OCI-M2 (cell line): ENCODE measurements around the gene NDUFS2.
"Not testable (repeated sequence)": the region's sequence is repeated elsewhere in the genome, so short reads cannot be mapped to it uniquely, and the experiment has no call there.

Source experiments
- DNase-seq: peaks from one replicate; lab custom pipeline; 2025; ENCODE audit not compliant: unreplicated experiment; lab: John Stamatoyannopoulos, UW

NDUFS2 gene

GRCh38 chr1:161242313-161242712, 40.1 kb downstream of the NDUFS2 start:
- no peak for DNase-seq

DNA sequence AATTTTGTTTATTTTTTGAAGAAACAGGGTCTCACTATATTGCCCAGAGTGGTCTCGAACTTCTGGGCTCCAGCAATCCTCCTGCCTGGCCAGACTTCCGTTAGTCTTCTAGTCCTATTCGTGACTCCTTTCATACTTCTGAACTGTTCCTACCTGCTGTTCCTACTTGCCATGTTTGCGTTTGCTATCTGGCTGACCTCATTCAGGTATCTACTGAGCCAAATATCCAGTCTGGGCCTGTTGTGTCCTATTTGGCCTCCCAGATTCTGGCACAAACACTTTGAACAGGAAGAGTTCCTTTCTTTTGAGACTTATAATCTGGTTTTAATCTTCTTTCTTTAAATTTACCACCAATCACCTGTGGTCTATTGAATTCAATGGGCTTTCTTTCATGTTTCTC, 42.7 kb downstream of the NDUFS2 start:
- no peak for DNase-seq

DNA sequence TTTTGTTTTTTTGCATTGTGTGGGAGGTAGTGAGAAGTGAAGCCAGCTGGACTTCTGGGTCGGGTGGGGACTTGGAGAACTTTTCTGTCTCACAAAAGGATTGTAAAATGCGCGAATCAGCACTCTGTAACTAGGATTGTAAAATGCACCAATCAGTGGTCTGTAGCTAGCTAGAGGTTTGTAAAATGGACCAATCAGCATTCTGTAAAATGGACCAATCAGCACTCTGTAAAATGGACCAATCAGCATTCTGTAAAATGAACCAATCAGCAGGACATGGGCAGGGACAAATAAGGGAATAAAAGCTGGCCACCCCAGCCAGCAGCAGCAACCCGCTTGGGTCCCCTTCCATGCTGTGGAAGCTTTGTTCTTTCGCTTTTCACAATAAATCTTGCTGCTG, 47.9 kb downstream of the NDUFS2 start:
- DNase-seq: not testable (repeated sequence)

- DNase-seq: no peak
These were observed 48.7 kb downstream of the NDUFS2 start for GRCh38 chr1:161250829-161251228.

DNA sequence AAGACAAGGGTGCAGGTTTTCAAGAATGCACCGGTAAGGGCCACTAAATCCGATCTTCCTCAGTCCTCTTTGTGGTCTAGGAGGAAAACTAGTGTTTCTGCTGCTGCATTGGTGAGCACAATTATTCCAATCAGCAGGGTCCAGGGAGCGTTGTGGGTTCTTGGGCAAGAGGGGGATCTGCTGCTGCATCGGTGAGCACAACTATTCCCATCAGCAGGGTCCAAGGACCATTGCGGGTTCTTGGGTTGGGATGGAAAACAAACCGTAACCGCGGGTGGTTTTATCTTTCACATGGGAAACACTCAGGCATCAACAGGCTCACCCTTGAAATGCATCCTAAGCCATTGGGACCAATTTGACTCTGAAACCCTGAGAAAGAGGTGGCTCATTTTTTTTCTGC, 49.4 kb downstream of the NDUFS2 start:
- no peak for DNase-seq

DNA sequence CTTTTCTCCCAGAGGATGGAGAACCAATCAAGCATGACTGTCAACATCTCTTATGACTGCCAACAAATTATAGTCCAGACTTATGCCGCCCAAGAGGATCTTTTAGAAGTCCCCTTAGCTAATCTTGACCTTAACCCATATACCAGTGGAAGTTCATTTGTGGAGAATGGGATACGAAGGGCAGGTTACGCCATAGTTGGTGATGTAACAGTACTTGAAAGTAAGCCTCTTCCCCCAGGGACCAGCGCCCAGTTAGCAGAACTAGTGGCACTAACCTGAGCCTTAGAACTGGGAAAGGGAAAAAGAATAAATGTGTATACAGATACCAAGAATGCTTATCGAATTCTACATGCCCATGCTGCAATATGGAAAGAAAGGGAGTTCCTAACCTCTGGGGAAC, 53.1 kb downstream of the NDUFS2 start:
- DNase-seq: not testable (repeated sequence)

DNA sequence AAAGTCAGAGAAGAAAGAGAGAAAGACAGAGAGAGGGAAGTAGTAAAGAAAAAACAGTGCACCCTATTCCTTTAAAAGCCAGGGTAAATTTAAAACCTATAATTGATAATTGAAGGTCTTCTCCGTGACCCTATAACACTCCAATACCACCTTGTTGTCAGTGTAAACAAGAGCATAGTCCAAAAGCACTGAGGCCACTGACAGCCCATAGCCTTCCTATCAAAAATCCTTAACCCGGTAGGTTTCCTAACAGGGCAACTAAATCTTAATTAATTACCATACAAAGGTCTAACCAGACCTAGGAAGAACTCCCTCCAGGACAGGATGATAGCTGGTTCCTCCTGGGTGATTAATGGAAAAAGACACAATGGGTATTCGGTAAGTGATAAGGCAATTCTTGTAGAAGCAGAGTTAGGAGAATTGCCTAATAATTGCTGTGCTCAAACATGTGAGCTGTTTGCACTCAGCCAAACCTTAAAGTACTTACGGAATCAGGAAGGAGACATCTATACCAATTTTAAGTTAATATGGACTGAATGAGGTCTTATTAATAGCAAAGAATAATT, 53.9 kb downstream of the NDUFS2 start:
- DNase-seq: not testable (repeated sequence)

DNA sequence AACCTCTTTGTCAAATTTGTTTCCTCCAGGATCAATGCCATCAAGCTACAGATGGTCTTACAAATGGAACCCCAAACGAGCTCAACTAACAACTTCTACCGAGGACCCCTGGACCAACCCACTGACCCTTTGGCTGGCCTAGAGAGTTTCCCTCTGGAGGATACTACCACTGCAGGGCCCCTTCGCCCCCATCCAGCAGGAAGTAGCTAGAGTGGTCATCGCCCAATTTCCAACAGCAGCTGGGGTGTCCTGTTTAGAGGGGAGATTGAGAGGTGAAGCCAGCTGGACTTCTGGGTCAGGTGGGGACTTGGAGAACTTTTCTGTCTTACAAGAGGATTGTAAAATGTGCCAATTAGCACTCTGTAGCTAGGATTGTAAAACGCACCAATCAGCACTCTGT, 54.9 kb downstream of the NDUFS2 start:
- not testable (repeated sequence) for DNase-seq

DNA sequence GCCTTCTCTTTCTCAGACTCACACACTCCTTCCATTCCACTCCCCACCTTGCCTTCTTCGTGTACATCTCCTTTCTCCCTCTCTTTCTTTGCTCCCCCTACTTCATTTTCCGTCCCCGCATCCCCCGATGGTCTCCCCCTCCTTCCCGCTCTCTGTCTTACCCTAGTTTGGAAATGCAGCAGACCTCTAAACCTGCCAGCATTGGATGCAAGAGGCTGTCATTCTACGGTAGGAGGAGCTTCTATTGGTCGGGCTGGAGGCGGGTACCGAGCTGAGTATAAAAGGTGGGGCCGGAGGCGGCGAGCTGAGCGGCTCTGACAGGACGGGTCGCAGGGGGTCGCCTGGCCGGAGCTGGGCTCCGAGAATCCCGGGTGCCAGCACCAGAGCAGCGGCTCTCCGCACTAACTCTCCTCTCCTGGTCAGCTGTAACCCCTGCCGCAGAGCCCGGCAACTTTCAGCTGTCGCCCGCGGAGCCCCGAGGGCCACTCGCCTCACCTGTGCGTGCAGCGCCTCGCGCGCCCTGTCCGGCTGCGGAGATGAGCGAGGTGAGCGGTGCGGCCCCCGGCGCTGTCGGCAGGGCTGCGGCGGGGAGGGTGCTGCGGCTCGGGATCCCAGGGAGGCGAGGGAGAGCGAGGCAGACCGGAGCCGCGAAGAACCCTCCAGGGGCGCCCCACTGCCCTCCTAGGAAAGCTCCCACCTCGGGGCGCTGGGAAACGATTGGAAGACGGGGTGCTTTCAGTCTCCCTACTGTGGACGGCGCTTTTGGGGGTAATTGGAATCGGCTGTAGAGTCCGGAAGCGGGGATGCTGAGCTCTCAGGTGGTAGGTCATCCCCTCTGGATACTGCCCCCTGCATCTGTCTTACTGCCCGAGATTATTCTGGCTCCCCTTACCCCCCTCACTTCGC, 56.5 kb downstream of the NDUFS2 start, which contains the start of gene PCP4L1:
Gene PCP4L1 (plus strand): TSS at position 307 of the 906 bp plus-strand sequence. CDS start 230 bp downstream, at position 537.
- no peak for DNase-seq

DNA sequence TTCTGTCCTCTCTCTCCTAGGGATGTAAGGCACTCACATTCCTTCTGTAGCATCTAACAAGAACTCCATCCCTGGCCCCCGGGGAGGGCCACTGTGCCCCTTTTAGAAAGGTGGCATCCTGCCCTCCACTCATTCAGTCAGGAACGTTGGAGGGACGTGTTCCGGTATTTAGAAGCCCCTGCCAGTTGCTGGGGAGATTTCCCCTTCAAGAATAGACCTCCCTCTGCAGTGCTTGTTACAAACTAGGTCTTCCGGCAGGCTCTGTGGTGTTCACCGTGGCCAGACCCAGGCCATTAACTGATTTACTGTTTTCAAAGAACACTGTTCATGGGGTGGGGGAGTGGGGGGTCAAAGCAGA, 57.2 kb downstream of the NDUFS2 start:
- no peak for DNase-seq

GRCh38 chr1:161259765-161260164, 57.6 kb downstream of the NDUFS2 start:
- no peak for DNase-seq

GRCh38 chr1:161260376-161261260, 58.5 kb downstream of the NDUFS2 start:
- no peak for DNase-seq

DNA sequence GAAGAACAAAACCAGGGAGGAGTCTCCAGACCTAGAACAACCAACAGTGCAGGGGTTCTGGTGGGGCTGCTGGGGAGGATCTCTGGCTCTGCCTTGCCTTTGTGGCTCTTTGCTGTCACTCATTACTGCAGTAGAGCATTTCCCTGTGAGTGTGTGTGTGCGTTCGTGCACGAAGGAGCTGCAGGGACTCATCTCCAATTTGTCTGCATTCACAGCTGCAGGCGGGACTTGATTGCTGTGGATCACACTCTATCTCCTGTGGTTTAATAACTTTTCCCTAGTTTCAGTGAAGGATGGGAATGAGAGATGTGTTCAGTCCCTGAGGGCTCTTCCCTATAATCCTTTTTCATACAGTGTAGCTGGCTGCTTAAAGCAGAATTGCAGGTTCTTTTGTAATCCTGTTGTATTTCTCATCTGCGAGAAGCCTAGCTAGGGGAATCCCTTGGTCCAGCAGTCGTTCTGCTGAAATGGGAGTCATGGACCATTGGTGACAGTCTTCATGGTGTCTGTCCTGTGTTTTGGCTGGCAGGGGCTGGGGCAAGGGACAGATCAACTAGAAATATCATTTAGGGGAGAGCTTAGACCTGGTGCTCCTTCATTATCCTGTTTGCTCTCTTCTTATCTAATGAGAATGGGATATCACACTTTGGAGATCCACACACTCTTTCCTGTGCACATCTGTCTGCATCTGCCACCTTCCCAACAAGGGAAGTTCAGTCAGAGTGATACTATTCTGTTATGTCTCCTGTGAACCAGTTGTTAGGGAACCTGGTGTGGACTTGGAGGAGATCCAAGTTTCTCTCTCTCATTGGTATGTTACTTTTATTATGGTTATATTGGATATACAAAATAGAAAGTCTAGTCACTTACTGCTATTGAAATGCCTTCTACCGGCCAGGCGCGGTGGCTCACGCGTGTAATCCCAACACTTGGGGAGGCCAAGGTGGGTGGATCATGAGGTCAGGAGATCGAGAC, 59.4 kb downstream of the NDUFS2 start:
- no peak for DNase-seq
